22Rv1 (cell line): ENCODE results near the gene IL20RA.

Source experiments
- CTCF ChIP-seq: fragments of 450-650 bp; IDR thresholded peaks from 2 replicates; pipeline ENCODE4 v1.5.1; 2017; ENCODE audit warnings: mild to moderate bottlenecking
- ZFX ChIP-seq: fragments of 450-650 bp; IDR thresholded peaks from 2 replicates; pipeline ENCODE4 v1.6.1; 2017; ENCODE audit warnings: antibody characterized with exemption, borderline replicate concordance

GRCh38 chr6:137016356-137016755 lies 28.4 kb downstream of the IL20RA start:
- TF ChIP-seq CTCF: no peak
- no peak for TF ChIP-seq ZFX
